Endothelial cell of umbilical vein (primary cell): Measurements from ENCODE around the gene DDR2. TPM values are rescaled to one million over a fixed set of nuclear protein-coding genes. Genes with fewer than 3 reads are reported as not detected.

Experiments
- BruUV-seq: library from RNA; stranded (reverse); fragments of 400-500 nt; replicated peaks from 2 replicates; lab custom pipeline; 2021; lab: Mats Ljungman, UMichigan
- CTCF ChIA-PET: fragments of 300-600, 350-600 bp; sonication (Branson Sonifier 250); formaldehyde crosslinking; loops from one replicate; lab custom pipeline; 2021; ENCODE audit warnings: antibody characterized with exemption, inconsistent platforms; lab: Charles Lee
- POLR2A ChIA-PET: fragments of 300-600, 350-600 bp; sonication (Branson Sonifier 250); formaldehyde crosslinking; loops from one replicate; lab custom pipeline; 2021; ENCODE audit warnings: antibody characterized with exemption, inconsistent platforms; lab: Charles Lee
- DNase-seq: peaks from one replicate; pipeline ENCODE4 v3.0.0-alpha.2; 2011; ENCODE audit warnings: low read depth, low spot score
- FAIRE-seq: peaks from 2 replicates; lab custom pipeline; 2011; peaks lifted over from hg19 to GRCh38; lab: Jason Lieb, UNC
- H2AFZ ChIP-seq: 2 replicates; pipeline ENCODE4 v1.6.0; 2012; ENCODE audit warnings: low read depth, low read length, control low read depth, inconsistent platforms
- H3K27ac ChIP-seq: 2 replicates; pipeline ENCODE4 v1.5.1; 2011; ENCODE audit warnings: low read depth, mild to moderate bottlenecking, control low read depth, low read length, moderate library complexity; ENCODE audit not compliant: insufficient read depth
- H3K27me3 ChIP-seq, 2 experiments: 2 replicates each; pipeline versions ENCODE4 v1.6.0 to v1.6.1; 2011; ENCODE audit warnings: low read length in 2 of 2, mixed read lengths in 1 of 2; ENCODE audit not compliant: control insufficient read depth in 2 of 2, insufficient read depth in 2 of 2
- H3K36me3 ChIP-seq, 2 experiments: 2 replicates in 1 of 2; 3 replicates in 1 of 2; pipeline ENCODE4 v1.5.1; 2011; ENCODE audit warnings: low read length in 2 of 2, mild to moderate bottlenecking in 1 of 2, moderate library complexity in 1 of 2; ENCODE audit not compliant: control insufficient read depth in 2 of 2, insufficient read depth in 2 of 2; ENCODE audit errors: extremely low read depth in 1 of 2
- H3K4me1 ChIP-seq: 3 replicates; pipeline ENCODE4 v1.5.1; 2011; ENCODE audit warnings: mild to moderate bottlenecking, low read length; ENCODE audit not compliant: control insufficient read depth, insufficient read depth; ENCODE audit errors: extremely low read depth
- H3K4me2 ChIP-seq: 2 replicates; pipeline ENCODE4 v1.6.1; 2011; ENCODE audit warnings: low read length, control low read depth, mixed read lengths; ENCODE audit not compliant: insufficient read depth
- H3K4me3 ChIP-seq, 3 experiments: fragments of 200-600 bp in 1 of 3; sonication (generic), shearing (Covaris generic) in 1 of 3; replicated peaks in 1 of 3; 2 replicates each; pipeline ENCODE4 v1.5.1; 2011 to 2016; ENCODE audit warnings: control low read depth in 3 of 3, low read length in 3 of 3, mild to moderate bottlenecking in 2 of 3, inconsistent platforms in 1 of 3, low read depth in 1 of 3, moderate library complexity in 1 of 3; ENCODE audit not compliant: insufficient read depth in 1 of 3
- H3K79me2 ChIP-seq: 2 replicates; pipeline ENCODE4 v1.6.0; 2012; ENCODE audit warnings: low read length, inconsistent platforms; ENCODE audit not compliant: control insufficient read depth, insufficient read depth
- H3K9ac ChIP-seq: replicated peaks from 2 replicates; pipeline ENCODE3; 2011; ENCODE audit warnings: low read length, control low read depth; ENCODE audit not compliant: insufficient read depth; ENCODE audit errors: extremely low read depth
- H3K9me1 ChIP-seq: replicated peaks from 3 replicates; pipeline ENCODE4 v1.6.0; 2011; ENCODE audit warnings: mild to moderate bottlenecking, low read length; ENCODE audit not compliant: control insufficient read depth, insufficient read depth; ENCODE audit errors: extremely low read depth
- H3K9me3 ChIP-seq: replicated peaks from 2 replicates; pipeline ENCODE4 v1.5.1; 2012; ENCODE audit warnings: low read length, inconsistent platforms; ENCODE audit not compliant: control insufficient read depth, insufficient read depth
- H4K20me1 ChIP-seq: replicated peaks from 2 replicates; pipeline ENCODE3; 2011; ENCODE audit warnings: mild to moderate bottlenecking, low read length; ENCODE audit not compliant: control insufficient read depth, insufficient read depth; ENCODE audit errors: extremely low read depth
- CTCF ChIP-seq, 2 donors: IDR thresholded peaks; 1 replicate in 1 of 2; 2 replicates in 1 of 2; pipeline ENCODE4 v1.5.1; 2011; ENCODE audit warnings: low read length in 2 of 2, mild to moderate bottlenecking in 2 of 2, moderate library complexity in 2 of 2, control low read depth in 1 of 2, inconsistent platforms in 1 of 2, low read depth in 1 of 2; ENCODE audit not compliant: insufficient read depth in 1 of 2; ENCODE audit errors: extremely low read depth in 1 of 2
- EZH2 ChIP-seq: IDR thresholded peaks from 2 replicates; pipeline ENCODE4 v1.6.1; 2012; ENCODE audit warnings: borderline replicate concordance, low read depth, mild to moderate bottlenecking, moderate library complexity, low read length, inconsistent platforms; ENCODE audit not compliant: severe bottlenecking
- FOS ChIP-seq: IDR thresholded peaks from 2 replicates; pipeline ENCODE4 v1.6.1; 2011; ENCODE audit warnings: mild to moderate bottlenecking, low read length, moderate library complexity, borderline replicate concordance; ENCODE audit not compliant: insufficient read depth
- GATA2 ChIP-seq: IDR thresholded peaks from 2 replicates; pipeline ENCODE4 v1.7.0; 2011; ENCODE audit warnings: low read depth, mild to moderate bottlenecking, moderate library complexity, mixed read lengths, low read length; ENCODE audit not compliant: insufficient read length, insufficient read depth
- JUN ChIP-seq: IDR thresholded peaks from 2 replicates; pipeline ENCODE4 v1.6.1; 2011; ENCODE audit warnings: borderline replicate concordance, low read depth; ENCODE audit not compliant: insufficient read length, insufficient read depth
- MAX ChIP-seq: IDR thresholded peaks from 2 replicates; pipeline ENCODE4 v1.6.1; 2011; ENCODE audit not compliant: insufficient read depth, insufficient read length
- MYC ChIP-seq: IDR thresholded peaks from one replicate; pipeline ENCODE4 v1.6.1; 2011; ENCODE audit warnings: mild to moderate bottlenecking, low read depth, low read length
- POLR2A ChIP-seq: IDR thresholded peaks from 2 replicates; pipeline ENCODE4 v1.6.1; 2012; ENCODE audit warnings: low read depth, mild to moderate bottlenecking, control low read depth, low read length
- POLR2AphosphoS5 ChIP-seq: IDR thresholded peaks from 2 replicates; pipeline ENCODE4 v1.6.1; 2012; ENCODE audit warnings: low read depth, mild to moderate bottlenecking, control low read depth, low read length, moderate library complexity; ENCODE audit not compliant: insufficient read depth
- dilution Hi-C: fragments of 300-500 bp; cut with MboI; formaldehyde crosslinking; loops from one replicate; pipeline ENCODE4 v1.15.0; 2019; ENCODE audit warnings: low sequenced_read_pairs; ENCODE audit not compliant: extremely low pct_ligation_motif_present
- intact Hi-C: fragments of 100-400 bp; cut with micrococcal nuclease; formaldehyde crosslinking; loops from one replicate; pipeline ENCODE4 v1.10.0; 2022
- polyA plus RNA-seq, 4 experiments: library from polyadenylated mRNA; depleted of rRNA in 3 of 4; stranded (reverse) in 3 of 4; unstranded in 1 of 4; fragments of >200 nt; gene quantifications; 2 replicates each; pipeline versions ENCODE4 v1.2.1 to v1.2.3, GENCODE V29; 2011 to 2012; ENCODE audit warnings: missing spikeins in 1 of 4
- total RNA-seq: library from RNA; stranded (reverse); gene quantifications from 2 replicates; pipeline ENCODE4 v1.2.3, GENCODE V29; 2021

The DDR2 gene
- total and polyA plus RNA-seq, 2 donors (not counting 3 experiments of a cell fraction or from before 2014, with no cell fraction given) = 27.8 to 30.8 TPM

GRCh38 chr1:162590686-162591085 is 41.6 kb upstream of the DDR2 start:
- no peaks in the 10 kb centered on the region for H3K9me3 ChIP-seq
- no peak overlapping the region for H3K9ac ChIP-seq
- H3K27me3 ChIP-seq = no peaks in the 10 kb centered on the region
- intact Hi-C loops = no loop called here
- H2AFZ ChIP-seq = no peak overlapping the region
- FAIRE-seq (no peak), DNase-seq (no peak)
- no peak overlapping the region for H3K4me2 ChIP-seq
- dilution Hi-C loops = no loop called here
- peaks cover 17 to 22% of the 10 kb centered on the region in 2 experiments for H3K36me3 ChIP-seq
- ChIA-PET CTCF (no interaction called here), POLR2A (no interaction called here)
- BruUV-seq = no TSS peak
- TF ChIP-seq MYC (no peak), EZH2 (no peak), POLR2A (no peak), JUN (no peak), FOS (no peak), GATA2 (no peak), POLR2AphosphoS5 (no peak), MAX (no peak), CTCF (IDR thresholded peaks at IDR 0.05; ENCODE audit: extremely low read depth in 1 of 2, insufficient read depth in 1 of 2, low read depth in 1 of 2, low read length in 2 of 2) (no peak)
- H4K20me1 ChIP-seq = no peaks in the 10 kb centered on the region
- peaks cover 10% of the 10 kb centered on the region for H3K79me2 ChIP-seq
- no peaks in the 10 kb centered on the region for H3K4me1 ChIP-seq
- no peak overlapping the region for H3K27ac ChIP-seq
- H3K9me1 ChIP-seq = no peaks in the 10 kb centered on the region
- no peak overlapping the region for H3K4me3 ChIP-seq
